Measurements from ENCODE around the gene PDK1. TPM values are rescaled to one million over a fixed set of nuclear protein-coding genes. Genes with fewer than 3 reads are reported as not detected.

The PDK1 gene
- total RNA-seq, 2 donors from 2014 or later, result 22.3 to 34.9 TPM

- Mint-ChIP-seq H3K36me3 (peaks cover 8% of the 10 kb centered on the region), H3K4me3 (no peak overlapping the region), H3K27me3 (peaks cover 19 to 49% of the 10 kb centered on the region in 2 donors), H3K27ac (no peak overlapping the region), H3K9me3 (peaks cover 15% of the 10 kb centered on the region), H3K4me1 (ENCODE audit: low read depth in 2 of 2) (no peaks in the 10 kb centered on the region)
- no peak for DNase-seq (ENCODE audit: low spot score)
- no peak for ATAC-seq
Measured at GRCh38 chr2:172647439-172647838, 91.5 kb downstream of the PDK1 start.

DNA sequence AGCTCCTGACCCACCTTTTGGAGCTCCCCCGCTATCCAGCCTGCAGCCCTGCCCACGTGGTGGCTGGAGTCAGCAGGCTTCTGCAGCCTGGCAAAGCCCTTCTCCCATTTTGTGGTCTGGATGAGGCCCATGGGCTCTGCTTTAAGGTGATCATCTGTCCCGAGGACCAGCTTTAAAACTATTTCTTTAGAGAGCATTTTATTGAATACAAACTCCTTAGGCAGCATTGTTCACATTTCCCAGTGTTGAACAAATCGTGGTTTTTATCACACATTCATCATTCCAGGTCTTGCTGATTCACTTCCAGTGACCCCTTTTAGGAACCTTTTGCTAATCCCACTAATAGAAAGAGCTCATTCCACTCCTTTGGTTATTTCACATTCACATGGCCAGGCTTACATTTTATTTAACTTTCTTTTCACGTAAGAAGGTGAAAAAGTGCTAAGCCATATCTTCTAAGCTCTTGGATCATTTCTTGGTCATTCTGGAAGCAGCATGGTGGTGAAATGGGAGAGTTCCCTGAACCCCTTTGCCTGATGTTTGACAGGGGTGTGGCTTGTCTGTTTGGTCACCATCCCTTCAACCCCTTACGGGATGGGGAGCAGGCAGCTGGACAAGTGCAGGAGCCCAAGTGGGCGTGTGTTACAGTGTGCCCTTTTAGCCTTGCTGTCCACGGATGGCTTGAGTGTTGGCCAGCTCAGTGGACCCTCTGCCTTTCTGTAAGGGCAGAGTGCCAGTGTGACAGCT is 99.4 kb downstream of the PDK1 start:
- H3K36me3 Mint-ChIP-seq, result peaks cover 23% of the 10 kb centered on the region
- ATAC-seq (no peak), DNase-seq (ENCODE audit: low spot score) (no peak)
- H3K27ac Mint-ChIP-seq, result no peak overlapping the region
- peaks cover 20 to 23% of the 10 kb centered on the region in 2 donors for H3K27me3 Mint-ChIP-seq
- H3K4me3 Mint-ChIP-seq, result no peak overlapping the region
- H3K4me1 Mint-ChIP-seq (ENCODE audit: low read depth in 2 of 2), result no peaks in the 10 kb centered on the region
- peaks cover 23% of the 10 kb centered on the region for H3K9me3 Mint-ChIP-seq

DNA sequence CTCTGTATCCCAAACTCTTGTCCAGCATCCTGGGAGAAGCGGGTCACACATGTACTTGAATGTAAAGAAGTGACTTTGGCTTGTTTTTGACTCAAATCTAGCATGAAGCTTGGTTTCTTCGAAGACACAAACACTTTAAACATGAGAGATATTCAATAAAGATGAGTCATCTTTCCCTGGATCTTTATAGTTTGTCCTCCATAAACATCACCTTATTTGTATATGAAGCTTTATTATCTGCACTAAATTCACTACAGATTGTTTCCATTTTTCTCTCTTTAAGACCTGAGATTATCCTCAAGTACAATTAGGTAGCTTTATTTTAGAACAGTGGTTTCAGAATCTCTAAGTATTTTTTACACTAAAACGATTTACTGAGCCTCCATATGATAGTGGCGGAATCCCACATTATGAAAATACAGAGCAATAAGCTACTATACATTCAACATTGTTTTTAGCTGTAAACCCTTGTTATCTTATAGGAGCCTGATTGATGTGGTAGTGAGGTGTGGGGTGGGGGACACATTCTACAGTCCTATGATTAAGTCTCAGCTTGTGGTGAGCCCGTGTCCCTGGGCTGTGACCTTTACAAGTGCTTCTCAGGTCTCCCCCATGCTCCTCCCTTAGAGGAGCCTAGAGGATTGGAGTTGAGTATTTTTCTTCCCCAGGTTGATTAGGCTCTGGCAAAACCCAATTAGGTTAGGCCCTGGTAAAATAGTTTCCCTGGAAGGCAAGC is 100.1 kb downstream of the PDK1 start:
- peaks cover 19% of the 10 kb centered on the region for H3K9me3 Mint-ChIP-seq
- DNase-seq (ENCODE audit: low spot score), result no peak

More for the DNA sequence above, 100.1 kb downstream of the PDK1 start:
- Mint-ChIP-seq H3K4me3 (no peak overlapping the region), H3K36me3 (peaks cover 21% of the 10 kb centered on the region), H3K27ac (no peak overlapping the region), H3K27me3 (peaks cover 15 to 17% of the 10 kb centered on the region in 2 donors), H3K4me1 (ENCODE audit: low read depth in 2 of 2) (no peaks in the 10 kb centered on the region)
- ATAC-seq, result no peak

Other genes starting within 250 kb of the PDK1 start
- gene ITGA6, start 128.5 kb upstream of the PDK1 start, total RNA-seq, result 10 to 100 TPM; 15.6 to 36.9 TPM
- gene RAPGEF4, start 179.8 kb downstream of the PDK1 start, total RNA-seq, result under 1 TPM in 1 of 2 donors, not detected in 1; 0.43 TPM